GM12873 (cell line): ENCODE data around the gene CHST2.

ENCODE experiments used
- CTCF ChIP-seq: IDR thresholded peaks from 2 replicates; pipeline ENCODE4 v1.5.1; 2012; ENCODE audit warnings: low read depth, mild to moderate bottlenecking, moderate library complexity, low read length, control low read depth; ENCODE audit not compliant: insufficient read depth; ENCODE audit errors: missing control alignments

Gene CHST2

DNA sequence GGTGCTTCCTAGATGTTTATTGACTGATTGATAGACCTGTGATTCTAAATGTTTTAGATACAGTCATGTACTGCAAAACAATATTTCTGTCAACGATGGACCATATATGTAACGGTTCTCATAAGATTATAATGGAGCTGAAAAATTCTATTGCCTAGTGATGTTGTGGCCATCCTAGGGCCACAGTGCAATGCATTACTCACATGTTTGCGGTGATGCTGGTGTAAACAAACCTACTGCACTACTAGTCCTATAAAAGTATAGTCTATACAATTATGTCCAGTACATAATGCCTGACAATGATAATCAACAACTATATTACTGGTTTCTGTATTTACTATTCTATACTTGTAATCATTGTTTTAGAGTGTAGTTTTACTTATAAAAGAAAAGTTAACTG is 46.8 kb downstream of the CHST2 start:
- no peak for TF ChIP-seq CTCF

DNA sequence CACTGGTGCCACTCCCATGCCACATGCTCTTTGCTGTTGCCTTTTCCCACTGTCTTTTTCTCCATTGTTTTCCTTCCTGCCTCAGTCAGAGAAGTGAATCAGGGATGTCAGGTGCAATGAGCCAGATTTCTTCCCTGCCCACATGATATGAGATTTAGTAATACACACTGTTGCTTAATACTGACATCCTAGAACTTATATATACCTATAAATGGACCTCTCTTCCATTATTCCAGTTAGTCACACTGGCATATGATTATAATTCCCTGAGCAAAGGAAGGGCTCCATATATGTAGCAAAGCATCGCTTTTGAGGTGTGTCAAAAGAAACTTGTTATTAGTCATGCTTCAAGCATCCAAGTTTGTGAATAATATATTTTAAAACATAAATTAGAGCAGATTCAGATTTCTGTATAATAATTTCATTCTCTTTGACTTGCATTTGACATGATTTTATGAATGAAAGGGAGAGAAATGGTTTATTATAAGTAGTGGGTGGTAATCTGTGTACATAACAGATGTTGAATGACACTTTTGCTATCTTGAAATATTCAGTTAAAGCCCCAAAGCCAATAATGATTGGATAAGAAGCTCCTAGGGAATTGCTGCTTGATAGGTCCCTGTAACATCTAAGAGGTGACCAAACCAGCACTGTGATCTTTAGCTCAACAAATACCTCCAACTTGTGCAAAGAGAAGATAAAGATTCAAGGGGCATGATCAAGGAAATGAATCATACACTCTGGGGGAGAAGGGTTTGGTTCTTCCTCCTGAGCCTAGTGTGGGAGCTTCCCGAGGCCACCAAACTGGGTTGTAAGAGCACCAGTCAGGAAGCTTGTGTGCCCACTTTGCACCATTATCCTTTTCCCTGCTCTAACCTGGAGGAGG is 48.6 kb downstream of the CHST2 start:
- TF ChIP-seq CTCF, result no peak

GRCh38 chr3:143168855-143169192 is 49.3 kb downstream of the CHST2 start:
- TF ChIP-seq CTCF, result no peak

- TF ChIP-seq CTCF, result no peak
These were observed 50.5 kb downstream of the CHST2 start for GRCh38 chr3:143170074-143170473.

- no peak for TF ChIP-seq CTCF
These were observed 51.1 kb downstream of the CHST2 start for GRCh38 chr3:143170676-143171075.

GRCh38 chr3:143171141-143171980 is 51.8 kb downstream of the CHST2 start:
- TF ChIP-seq CTCF, result no peak

- no peak for TF ChIP-seq CTCF
These were observed 52.7 kb downstream of the CHST2 start for GRCh38 chr3:143172062-143172794.
